GM11168 (cell line): ENCODE measurements around the gene NPY4R.
"Not testable (repeated sequence)": the region's sequence is repeated elsewhere in the genome, so short reads cannot be mapped to it uniquely, and the experiment has no call there.

ENCODE experiments used
- in situ Hi-C: fragments of 300-500 bp; cut with MboI; formaldehyde crosslinking; loops from one replicate; pipeline ENCODE4 v1.12.0; 2022; ENCODE audit warnings: low sequenced_read_pairs; ENCODE audit not compliant: unreplicated experiment

Gene NPY4R

GRCh38 chr10:46459579-46459978, 6.2 kb downstream of the NPY4R start:
- in situ Hi-C loops: not testable (repeated sequence)

GRCh38 chr10:46457071-46457470, 8.7 kb downstream of the NPY4R start:
- in situ Hi-C loops: not testable (repeated sequence)

GRCh38 chr10:46455992-46456391, 9.8 kb downstream of the NPY4R start:
- in situ Hi-C loops: not testable (repeated sequence)

- in situ Hi-C loops: not testable (repeated sequence)
These were observed 14.4 kb downstream of the NPY4R start for GRCh38 chr10:46451365-46451764.

GRCh38 chr10:46450829-46451228, 14.9 kb downstream of the NPY4R start:
- in situ Hi-C loops: not testable (repeated sequence)

- in situ Hi-C loops: not testable (repeated sequence)
These were observed 18.3 kb downstream of the NPY4R start for GRCh38 chr10:46447439-46447838.

DNA sequence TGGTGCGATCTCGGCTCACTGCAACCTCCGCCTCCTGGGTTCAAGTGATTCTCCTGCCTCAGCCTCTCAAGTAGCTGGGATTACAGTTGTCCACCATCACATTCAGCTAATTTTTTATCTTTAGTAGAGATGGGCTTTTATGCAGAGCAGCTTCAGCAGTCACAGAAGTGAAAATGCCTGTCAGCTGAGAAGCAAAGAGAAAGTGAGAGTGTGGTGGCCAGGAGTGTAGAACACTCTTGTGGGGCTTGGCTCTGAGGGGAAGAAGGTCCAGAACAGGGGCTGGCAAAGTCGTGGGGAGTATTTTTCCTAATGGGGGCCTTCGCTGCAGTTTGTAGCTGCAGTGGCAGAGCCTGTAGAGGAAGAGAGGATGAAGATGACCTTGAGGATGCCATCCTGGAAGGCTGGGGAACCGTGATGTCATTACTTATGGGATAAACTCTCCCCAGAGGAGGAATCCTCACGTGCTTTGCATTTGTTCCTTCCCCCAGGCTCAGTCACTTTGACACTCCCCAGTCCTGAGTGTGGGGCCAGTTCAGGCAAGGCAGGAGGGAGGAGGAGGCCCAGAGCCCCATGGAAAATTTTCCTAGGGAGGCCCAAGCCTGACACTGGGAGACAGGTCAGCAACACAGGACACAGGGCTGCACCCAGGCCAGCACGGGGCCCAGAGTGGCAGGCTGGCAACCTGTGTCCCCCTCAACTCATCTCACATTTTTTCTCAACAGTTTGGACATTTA, 20.2 kb downstream of the NPY4R start:
- in situ Hi-C loops: not testable (repeated sequence)

DNA sequence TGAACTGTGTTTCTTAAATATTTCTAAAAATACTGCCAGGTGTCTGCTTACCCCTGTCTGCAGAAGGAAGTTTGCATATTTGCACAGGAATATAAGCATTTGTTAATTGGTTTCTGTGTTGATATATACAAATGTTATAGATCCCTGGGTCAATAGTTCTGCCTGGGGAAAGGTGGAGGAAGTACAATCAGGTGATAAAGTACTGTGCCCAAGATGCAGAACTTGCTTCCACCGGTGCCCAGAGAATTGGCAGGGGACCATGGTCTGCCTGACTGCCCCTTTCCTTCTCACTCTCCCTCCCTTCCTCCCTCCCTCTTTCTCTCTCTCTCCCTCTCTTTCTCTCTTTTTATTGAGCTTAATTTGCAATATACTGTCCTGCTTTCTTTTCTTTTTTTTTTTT, 22.3 kb downstream of the NPY4R start:
- in situ Hi-C loops: not testable (repeated sequence)

- in situ Hi-C loops: not testable (repeated sequence)
These were observed 23.0 kb downstream of the NPY4R start for GRCh38 chr10:46442706-46443275.

DNA sequence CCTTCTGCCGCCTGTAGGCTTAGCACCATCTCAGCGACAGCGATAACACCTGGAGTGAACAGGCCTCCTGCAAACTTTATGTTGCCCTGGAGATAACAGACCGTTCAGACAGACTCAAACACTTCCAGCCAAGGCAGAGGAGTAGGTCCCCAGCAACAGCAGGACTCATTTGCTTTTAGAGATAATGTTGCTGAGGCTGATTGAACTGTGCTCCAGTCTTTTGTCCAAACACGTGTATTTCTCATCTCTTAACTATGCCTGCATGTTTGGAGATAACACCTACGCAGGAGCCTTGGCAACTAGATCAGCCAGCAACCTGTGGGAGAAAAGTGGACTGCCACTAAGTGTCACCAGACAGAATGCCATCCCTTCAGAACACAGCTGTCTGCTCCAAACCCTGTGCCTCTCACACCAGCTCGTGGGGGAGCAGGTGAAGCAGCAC, 23.9 kb downstream of the NPY4R start:
- in situ Hi-C loops: not testable (repeated sequence)

DNA sequence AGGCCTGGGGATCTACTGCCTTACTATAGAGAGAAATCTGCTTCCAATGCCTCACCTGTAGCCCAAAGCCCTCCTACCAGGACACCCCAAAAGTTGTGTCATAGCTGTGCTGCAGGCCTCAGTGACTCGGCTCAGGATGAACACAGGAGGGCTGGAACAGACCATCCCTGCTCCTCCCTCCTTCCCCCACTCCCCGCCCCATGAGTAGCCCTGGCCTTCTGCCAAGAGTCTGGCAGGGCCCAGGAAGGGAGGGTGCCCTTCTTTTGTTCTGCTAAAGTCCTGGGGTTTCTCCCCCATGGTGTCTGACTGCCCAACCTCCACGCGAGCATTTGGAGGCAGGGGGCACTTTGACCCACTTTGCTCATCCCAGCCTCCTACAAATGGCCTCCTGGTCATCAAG, 24.8 kb downstream of the NPY4R start:
- in situ Hi-C loops: not testable (repeated sequence)

DNA sequence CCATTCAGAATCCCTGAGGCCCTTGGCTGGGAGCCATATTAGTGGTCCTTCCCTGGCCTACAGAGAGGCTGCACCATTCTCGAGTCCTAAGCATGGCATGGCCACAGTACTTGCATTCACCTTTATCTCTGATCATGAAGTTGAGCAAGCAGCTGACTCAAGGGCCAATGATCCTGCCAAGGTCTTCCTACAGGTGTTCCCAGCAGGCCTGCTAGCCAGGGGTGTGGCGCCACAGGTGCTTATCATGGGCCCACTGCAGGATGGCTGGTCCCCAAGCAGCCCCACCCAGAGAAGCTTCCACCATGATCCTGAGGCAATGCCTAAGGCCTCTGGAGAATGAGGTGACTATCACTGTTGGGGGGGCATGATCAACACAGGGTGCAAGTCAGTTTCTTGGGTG, 42.2 kb downstream of the NPY4R start:
- in situ Hi-C loops: not testable (repeated sequence)

DNA sequence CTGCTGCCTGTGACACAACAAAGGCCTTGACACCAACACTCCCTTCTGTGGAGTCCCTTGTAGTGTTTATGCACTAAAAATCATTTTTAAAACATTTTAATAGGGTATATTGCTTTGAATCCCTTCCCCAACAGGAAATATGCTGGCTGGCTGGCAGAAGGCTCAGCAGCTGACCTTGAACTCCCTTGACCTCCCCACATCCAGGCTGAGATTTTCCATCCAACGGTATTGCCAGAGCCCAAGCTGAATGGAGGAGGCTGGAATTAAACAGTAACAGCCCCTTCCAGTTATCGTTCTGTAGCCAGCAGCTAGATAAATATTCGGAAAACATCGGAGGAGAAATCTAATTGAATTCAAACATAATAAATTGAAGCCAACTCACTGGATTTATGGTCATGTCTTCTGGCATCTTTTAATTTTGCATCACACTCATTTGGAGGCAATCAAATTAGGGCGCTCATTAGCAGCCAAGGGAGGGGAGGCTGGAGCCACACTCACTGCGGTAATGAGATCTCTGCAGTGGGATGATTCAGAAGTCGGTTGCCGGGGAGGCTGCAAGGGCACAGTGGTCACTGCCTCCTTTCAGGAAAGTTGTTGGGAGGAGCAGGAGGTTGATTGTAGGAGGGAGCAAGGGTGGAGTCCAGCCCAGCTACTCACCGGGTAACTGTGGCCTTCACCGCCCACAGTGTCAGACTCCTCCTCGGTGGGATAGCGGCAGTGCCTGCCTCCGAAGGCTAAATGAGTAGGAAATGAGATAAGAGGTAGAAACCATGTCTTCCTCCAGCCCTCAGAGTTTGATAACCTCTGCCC, 46.0 kb downstream of the NPY4R start:
- in situ Hi-C loops: loop anchor here (5.0 kb wide), 1 partner anchor 1548 kb away; no protein-coding TSS in a partner anchor

GRCh38 chr10:46418283-46418682, 47.5 kb downstream of the NPY4R start:
- in situ Hi-C loops: loop anchor here (5.0 kb wide), 1 partner anchor 1549 kb away; no protein-coding TSS in a partner anchor

DNA sequence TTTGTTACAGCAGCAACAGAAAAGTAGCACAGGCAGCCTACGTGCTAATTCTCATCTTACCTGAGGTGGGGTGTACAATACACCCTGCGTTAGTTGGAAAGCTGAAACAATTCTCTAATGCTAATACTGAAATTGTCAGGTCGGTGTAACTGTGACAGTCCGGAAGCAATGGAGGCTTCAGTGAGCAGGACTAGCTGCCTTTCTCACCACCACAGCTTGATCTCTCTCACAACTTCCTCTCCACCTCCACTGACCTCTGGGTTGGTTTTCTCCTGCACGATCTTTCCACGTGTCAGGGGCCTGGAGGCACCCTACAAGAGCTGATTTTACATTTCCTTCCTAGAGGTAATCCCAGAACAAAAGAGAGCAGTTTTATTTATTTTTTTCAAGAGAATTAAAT, 50.5 kb downstream of the NPY4R start:
- in situ Hi-C loops: loop anchor here (5.0 kb wide), 1 partner anchor 1552 kb away; no protein-coding TSS in a partner anchor

DNA sequence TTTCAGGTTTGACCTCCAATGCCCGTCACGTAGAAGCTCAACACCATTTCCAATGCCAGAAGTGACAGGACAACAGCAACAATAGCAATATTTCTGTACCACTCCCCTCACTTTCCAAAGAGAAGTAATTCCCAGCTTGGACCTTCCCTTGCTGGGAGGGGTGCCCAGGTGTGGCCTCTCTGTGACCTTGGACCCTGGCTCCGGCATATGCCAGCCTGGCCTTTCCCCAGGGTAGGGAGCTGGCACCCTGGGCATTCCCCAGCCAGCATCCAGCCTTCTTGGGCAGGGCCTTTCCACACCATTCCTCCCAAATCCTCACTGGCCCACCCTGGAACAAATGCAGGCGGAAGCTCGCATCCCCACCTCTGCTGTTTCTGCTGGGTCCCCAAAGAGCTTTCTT, 53.1 kb downstream of the NPY4R start:
- in situ Hi-C loops: not testable (repeated sequence)

DNA sequence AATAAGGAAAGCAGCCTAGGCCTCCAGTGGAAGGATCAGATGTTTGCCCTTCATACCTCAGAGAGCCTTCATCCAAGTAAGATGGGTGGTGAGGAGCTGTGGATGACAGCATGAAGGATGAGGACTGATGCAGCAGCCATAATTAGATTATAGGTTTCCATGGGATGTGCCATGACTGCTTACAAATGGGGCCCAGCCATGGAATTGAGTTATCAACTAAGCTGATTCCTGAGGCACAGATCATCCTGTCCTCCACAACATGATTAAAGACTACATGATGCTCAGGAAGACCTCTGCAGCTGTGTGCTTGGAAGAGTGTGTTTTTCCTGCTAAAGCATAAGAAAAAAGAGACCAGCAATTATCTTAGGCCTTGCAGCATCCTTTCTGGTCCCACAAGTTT, 54.6 kb downstream of the NPY4R start:
- in situ Hi-C loops: not testable (repeated sequence)
